OCI-LY1 (cell line): Measurements from ENCODE around the gene MT3.

Experiments used
- H2AFZ ChIP-seq: fragments of 200-600 bp; sonication (generic), shearing (Covaris generic); 2 replicates; pipeline ENCODE4 v1.6.0; 2014; ENCODE audit warnings: antibody characterized with exemption, mild to moderate bottlenecking, low read length
- H3F3A ChIP-seq: fragments of 200-600 bp; sonication (generic), shearing (Covaris generic); 2 replicates; pipeline ENCODE4 v1.6.0; 2014; ENCODE audit warnings: mild to moderate bottlenecking, antibody characterized with exemption, low read length, moderate library complexity; ENCODE audit not compliant: insufficient read depth
- H3K27ac ChIP-seq: fragments of 200-600 bp; sonication (generic); 2 replicates; pipeline ENCODE4 v1.5.1; 2014; ENCODE audit warnings: low read length, mixed run types, mild to moderate bottlenecking, low read depth; ENCODE audit not compliant: poor library complexity, severe bottlenecking
- H3K27me3 ChIP-seq: fragments of 200-600 bp; sonication (generic); 2 replicates; pipeline ENCODE4 v1.6.0; 2014; ENCODE audit warnings: antibody characterized with exemption, mild to moderate bottlenecking, low read length, moderate library complexity; ENCODE audit not compliant: insufficient read depth
- H3K36me3 ChIP-seq: fragments of 200-600 bp; sonication (generic); 2 replicates; pipeline ENCODE4 v1.6.1; 2014; ENCODE audit warnings: mild to moderate bottlenecking, antibody characterized with exemption, low read length, moderate library complexity, mixed read lengths; ENCODE audit not compliant: insufficient read depth
- H3K4me1 ChIP-seq: fragments of 200-600 bp; sonication (generic); 2 replicates; pipeline ENCODE4 v1.5.1; 2014; ENCODE audit warnings: mild to moderate bottlenecking, low read length, moderate library complexity; ENCODE audit not compliant: insufficient read depth, severe bottlenecking
- H3K4me2 ChIP-seq: fragments of 200-600 bp; sonication (generic), shearing (Covaris generic); 2 replicates; pipeline ENCODE4 v1.6.1; 2014; ENCODE audit warnings: low read length
- H3K4me3 ChIP-seq: fragments of 200-600 bp; sonication (generic); 2 replicates; pipeline ENCODE4 v1.5.1; 2014; ENCODE audit warnings: low read length, low read depth, mild to moderate bottlenecking, mixed read lengths; ENCODE audit not compliant: poor library complexity, severe bottlenecking
- H3K79me2 ChIP-seq: fragments of 200-600 bp; shearing (Covaris generic); 2 replicates; pipeline ENCODE4 v1.6.1; 2016; ENCODE audit warnings: mixed run types, low read length, mixed read lengths; ENCODE audit not compliant: insufficient read depth
- H3K9ac ChIP-seq: fragments of 200-600 bp; sonication (generic), shearing (Covaris generic); 2 replicates; pipeline ENCODE4 v1.6.1; 2014; ENCODE audit warnings: mild to moderate bottlenecking, low read length, mixed read lengths
- H3K9me2 ChIP-seq: fragments of 200-600 bp; sonication (generic), shearing (Covaris generic); 2 replicates; pipeline ENCODE4 v1.6.1; 2014; ENCODE audit warnings: low read depth, mild to moderate bottlenecking, low read length, mixed read lengths
- H3K9me3 ChIP-seq: fragments of 200-600 bp; shearing (Covaris generic); 2 replicates; pipeline ENCODE4 v1.6.1; 2014; ENCODE audit warnings: low read length, mixed read lengths
- H4K20me1 ChIP-seq: fragments of 200-600 bp; sonication (generic), shearing (Covaris generic); 2 replicates; pipeline ENCODE4 v1.6.0; 2016; ENCODE audit warnings: mild to moderate bottlenecking, low read length; ENCODE audit not compliant: insufficient read depth
- CTCF ChIP-seq: fragments of 200-600 bp; sonication (generic), shearing (Covaris generic); IDR thresholded peaks from 2 replicates; pipeline ENCODE4 v1.5.1; 2017; ENCODE audit warnings: mild to moderate bottlenecking, antibody characterized with exemption, low read length, moderate library complexity, mixed read lengths
- EZH2 ChIP-seq: fragments of 200-600 bp; sonication (generic), shearing (Covaris generic); IDR thresholded peaks from 2 replicates; pipeline ENCODE4 v1.8.0; 2017; ENCODE audit warnings: borderline replicate concordance, mixed run types, mild to moderate bottlenecking, antibody characterized with exemption, low read length, moderate library complexity, mixed read lengths

MT3 gene

DNA sequence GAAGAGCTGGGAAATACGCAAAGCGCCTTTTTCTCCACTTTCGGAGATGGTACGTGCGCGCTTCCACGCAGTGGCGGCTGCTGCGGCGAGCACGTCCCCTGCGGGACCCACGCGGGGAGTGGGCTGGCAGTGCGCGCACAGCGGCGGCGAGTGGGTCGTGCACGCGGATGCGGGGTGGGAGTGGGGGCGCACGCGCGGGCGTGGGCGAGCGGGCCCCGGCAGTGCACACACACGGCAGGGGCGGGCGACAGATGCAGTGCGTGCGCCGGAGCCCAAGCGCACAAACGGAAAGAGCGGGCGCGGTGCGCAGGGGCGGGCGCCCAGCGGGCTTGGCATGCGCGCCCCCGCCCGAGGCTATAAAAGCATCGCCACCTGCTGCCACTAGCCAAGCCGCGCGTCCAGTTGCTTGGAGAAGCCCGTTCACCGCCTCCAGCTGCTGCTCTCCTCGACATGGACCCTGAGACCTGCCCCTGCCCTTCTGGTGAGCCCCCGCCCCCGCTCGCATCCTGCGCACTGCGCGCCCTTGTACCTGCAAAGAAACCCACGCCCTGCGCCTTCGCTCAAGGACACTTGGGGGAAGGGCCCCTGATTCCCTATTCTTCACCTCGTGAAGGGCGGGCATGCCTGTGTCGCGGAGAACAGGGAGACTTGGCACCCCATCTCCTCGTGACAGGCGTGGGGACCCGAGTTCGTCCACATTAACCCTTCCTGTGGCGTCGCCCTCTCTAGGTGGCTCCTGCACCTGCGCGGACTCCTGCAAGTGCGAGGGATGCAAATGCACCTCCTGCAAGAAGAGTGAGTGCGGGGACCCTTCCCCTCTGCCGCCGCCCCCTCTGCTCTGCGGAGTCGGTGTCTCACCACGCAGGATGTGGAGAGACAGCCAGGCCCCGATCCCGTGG lies at the start of gene MT3:
MT3 (plus strand) TSS at position 388 of the 899 bp plus-strand sequence; CDS start at position 451, 63 bp downstream.
- Histone ChIP-seq H3K4me1 (peaks cover 5% of the 10 kb centered on the region), H3K36me3 (no peaks in the 10 kb centered on the region), H3K27ac (no peak within 1 kb of the TSS), H3K9me3 (no peaks in the 10 kb centered on the region), H4K20me1 (no peaks in the 10 kb centered on the region), H3K4me2 (no peak within 1 kb of the TSS), H3F3A (no peaks in the 10 kb centered on the region), H3K4me3 (no peak within 1 kb of the TSS), H2AFZ (no peak within 1 kb of the TSS), H3K9me2 (no peaks in the 10 kb centered on the region), H3K9ac (no peak within 1 kb of the TSS), H3K27me3 (no peaks in the 10 kb centered on the region), H3K79me2 (no peaks in the 10 kb centered on the region)
- TF ChIP-seq CTCF (no peak), EZH2 (no peak)

- no peak overlapping the region for H3K4me2 ChIP-seq
- no peak overlapping the region for H3K4me3 ChIP-seq
- no peaks in the 10 kb centered on the region for H4K20me1 ChIP-seq
- no peaks in the 10 kb centered on the region for H3K36me3 ChIP-seq
- H3K27me3 ChIP-seq = no peaks in the 10 kb centered on the region
- TF ChIP-seq CTCF = no peak
- TF ChIP-seq EZH2 = no peak
- no peak overlapping the region for H3K27ac ChIP-seq
- no peak overlapping the region for H2AFZ ChIP-seq
- no peaks in the 10 kb centered on the region for H3K4me1 ChIP-seq
- H3K79me2 ChIP-seq = no peaks in the 10 kb centered on the region
- H3K9me3 ChIP-seq = no peaks in the 10 kb centered on the region
- no peaks in the 10 kb centered on the region for H3F3A ChIP-seq
- no peaks in the 10 kb centered on the region for H3K9me2 ChIP-seq
- H3K9ac ChIP-seq = no peak overlapping the region
Observed at GRCh38 chr16:56539656-56540055, 49.7 kb upstream of the MT3 start.

DNA sequence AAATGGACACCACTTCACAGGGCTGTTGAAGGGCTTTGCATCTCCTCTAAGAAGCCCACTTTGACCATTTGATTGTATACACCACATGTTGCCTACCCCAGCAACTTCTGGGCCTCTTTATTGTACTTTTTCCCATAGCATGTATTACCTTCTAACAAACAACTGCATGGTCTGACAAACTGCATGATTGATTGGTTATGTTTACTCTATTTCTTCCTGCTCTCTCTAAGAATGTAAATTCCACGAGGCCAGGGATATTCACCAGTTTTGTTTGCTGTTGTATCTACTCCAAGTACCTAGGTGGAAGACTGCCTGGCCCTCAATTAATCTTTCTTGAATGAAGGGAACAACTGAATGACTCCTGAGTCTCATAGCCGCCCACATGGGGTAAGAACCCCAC lies 47.3 kb upstream of the MT3 start:
- Histone ChIP-seq H4K20me1 (no peaks in the 10 kb centered on the region), H3K27ac (no peak overlapping the region), H3K9ac (no peak overlapping the region), H3K9me2 (no peaks in the 10 kb centered on the region), H3K79me2 (no peaks in the 10 kb centered on the region), H3K4me2 (no peak overlapping the region), H3K4me3 (no peak overlapping the region), H3K9me3 (no peaks in the 10 kb centered on the region), H3K27me3 (no peaks in the 10 kb centered on the region), H3F3A (no peaks in the 10 kb centered on the region), H3K4me1 (no peaks in the 10 kb centered on the region), H3K36me3 (no peaks in the 10 kb centered on the region), H2AFZ (no peak overlapping the region)
- TF ChIP-seq EZH2 = no peak
- TF ChIP-seq CTCF = no peak
